Measurements from ENCODE around the gene CDK6.

The CDK6 gene

DNA sequence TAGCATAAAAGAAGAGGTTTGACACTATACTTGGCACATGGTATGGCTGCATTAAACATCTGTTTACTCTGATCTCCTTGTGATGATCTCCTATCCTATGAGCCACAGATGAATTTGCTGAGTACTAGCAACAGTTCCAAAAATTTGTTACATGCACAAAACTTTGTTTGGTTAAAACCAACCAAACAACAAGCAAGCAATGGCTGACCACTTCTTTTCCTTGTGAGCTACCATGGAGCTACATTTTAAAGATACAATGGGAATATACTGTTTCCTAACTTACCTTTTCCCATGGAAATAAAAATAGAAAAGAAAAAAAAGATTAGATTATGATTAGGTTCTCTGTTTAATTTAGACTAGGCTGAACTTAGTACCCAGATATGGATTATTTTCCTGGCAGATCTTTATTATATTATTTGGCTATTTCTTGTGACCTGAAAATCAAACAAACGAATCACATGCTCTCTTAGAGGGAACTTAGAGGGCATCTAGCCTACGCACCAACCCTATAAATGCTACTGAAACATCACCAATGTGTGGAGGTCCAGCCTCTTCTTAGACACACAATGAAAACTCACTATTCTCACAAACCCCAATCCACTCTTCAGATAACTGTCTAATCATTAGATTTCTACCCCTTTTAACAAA lies 166.0 kb downstream of the CDK6 start:
- no peak for DNase-seq

DNA sequence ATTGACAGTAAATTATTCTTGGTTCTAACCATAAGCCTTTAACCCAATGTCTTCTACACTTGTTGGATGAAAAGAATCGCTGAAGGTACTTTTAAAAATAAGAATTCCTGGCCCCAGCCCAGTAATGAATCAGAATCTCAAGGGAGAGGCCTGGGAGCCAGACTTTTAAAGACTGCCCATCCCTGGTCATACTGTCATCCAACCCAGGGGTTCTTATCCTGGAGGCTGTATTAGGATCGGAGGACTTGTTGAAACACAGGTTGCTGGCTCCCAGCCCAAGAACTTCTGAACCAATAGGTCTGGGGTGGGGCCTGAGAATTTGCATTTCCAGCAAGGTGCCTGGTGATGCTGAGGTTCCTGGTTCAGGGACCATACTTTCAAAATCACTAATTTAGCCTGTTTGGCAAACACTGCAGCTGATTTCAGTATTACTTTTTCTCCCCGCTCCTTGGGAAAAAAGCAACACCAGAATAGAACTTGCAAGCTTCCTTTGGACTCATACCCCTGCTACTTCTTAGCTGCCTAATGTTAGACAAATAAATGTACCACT lies 166.7 kb downstream of the CDK6 start:
- DNase-seq: no peak

DNA sequence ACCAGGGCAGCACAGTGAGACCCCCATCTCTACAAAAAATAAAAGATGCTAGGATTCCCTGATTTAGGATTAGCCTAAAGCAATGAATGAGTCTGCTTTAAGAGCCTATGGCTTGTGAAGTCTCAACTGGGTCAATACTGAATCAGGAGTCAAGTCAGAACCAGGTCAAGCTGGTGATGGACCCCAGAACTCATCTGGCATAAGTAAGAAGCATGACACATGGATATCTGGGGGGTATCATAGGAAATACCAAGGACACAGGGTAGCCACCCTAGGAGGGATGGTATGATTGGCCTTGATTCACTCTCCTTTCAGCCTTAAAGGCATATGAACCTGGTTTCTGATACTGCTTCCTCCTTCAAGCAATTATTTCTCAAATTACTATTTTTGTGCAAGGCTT lies 167.8 kb downstream of the CDK6 start:
- no peak for DNase-seq

DNA sequence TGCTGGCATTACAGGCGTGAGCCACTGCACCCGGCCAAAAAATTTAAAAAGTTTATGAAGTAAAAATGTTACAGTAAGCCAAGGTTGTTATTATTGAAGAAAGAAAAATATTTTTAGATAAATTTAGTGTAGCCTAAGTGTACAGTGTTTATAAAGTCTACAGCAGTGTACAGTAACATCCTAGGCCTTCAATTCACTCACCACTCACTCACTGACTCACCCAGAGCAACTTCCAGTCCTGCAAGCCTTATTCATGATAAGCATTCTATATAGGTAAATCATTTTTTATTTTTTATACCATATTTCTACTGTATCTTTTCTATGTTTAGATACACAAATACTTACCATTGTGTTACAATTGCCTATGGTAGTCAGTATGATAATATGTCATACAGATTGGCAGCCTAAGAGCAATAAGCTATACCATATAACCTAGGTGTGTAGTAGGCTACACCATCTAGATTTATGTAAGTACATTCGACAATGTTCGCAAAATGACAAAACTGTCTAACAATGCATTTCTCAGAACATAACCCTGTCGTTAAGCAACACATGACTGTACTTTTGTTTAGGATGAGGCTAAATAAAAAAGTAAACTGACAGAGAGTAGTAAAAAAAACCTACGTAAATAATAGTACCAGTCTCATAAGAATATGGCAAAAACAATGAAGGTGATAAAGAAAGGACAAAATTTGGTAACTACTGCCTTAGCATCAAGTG lies 168.4 kb downstream of the CDK6 start:
- DNase-seq: no peak

DNA sequence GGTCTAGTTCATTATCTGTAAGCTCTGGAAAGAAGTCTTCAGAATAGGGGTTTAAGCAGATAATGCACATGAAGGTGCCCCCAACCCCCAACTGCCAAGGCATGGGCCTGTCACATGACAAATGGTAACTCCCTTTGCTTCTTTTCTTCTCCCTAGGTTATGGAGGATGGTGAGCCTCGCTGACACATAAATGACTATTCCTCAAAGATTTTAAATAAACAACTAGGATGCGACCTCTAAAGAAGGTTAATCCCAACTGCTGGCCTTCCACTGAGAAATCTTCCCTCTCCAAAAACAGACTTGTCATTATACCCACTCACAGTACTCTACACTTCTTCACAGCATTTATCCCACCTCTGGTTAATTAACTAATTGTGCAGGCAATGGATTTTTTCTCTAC lies 170.4 kb downstream of the CDK6 start:
- DNase-seq: no peak

DNA sequence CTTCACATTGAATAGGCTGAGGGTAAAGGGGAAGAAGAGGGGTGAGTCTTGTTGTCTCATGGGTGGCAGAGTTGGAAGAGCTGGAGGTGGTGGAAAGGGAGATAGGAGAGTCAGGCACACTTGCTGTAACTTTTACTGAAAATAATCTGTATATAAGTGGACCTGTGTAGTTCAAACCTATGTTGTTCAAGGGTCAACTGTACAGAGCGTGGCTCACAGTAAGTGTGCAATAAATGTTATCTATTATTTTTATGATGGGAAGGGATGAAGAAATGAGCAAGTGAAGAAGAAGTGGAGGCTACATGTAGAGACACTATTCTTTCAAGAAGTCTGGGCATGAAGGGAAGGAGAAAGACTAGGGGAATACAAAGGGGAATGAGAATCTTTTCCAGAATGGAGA lies 174.7 kb downstream of the CDK6 start:
- DNase-seq: no peak

DNA sequence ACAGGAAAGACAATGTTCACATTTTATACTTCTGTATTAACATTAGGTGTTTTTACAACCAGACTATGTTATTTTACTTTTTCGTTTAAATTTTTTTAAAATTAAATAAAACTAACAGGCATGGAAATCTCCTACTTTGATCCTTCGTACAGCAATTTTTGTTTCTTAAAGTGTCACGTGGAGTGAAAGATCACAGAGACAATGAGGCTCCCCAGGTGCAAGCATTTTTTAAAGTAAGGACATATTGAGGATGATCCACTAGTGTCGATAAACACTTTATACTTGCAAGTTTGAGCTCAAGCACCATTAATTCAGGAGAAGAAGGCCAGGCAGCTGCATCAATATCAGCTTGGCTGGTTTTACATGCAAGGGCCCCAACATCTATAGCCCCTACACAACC lies 177.7 kb downstream of the CDK6 start:
- no peak for DNase-seq

DNA sequence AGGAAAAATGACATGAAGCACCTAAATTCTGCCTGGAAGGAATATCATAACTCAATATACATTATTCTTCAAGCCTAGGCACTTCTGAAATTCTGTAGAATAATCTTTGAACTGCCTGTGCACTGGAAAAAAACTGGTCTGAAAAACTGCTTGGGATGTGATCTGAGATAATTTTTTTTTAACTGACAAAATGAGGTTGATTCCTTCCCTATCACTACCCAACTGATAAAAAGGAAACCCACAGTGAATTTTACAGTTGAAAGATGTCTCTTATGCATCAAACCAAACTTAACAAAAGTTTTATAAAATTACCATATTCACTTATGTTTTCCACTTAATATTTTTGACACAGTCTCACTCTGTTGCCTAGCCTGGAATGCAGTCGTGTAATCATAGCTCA lies 179.0 kb downstream of the CDK6 start:
- no peak for DNase-seq

DNA sequence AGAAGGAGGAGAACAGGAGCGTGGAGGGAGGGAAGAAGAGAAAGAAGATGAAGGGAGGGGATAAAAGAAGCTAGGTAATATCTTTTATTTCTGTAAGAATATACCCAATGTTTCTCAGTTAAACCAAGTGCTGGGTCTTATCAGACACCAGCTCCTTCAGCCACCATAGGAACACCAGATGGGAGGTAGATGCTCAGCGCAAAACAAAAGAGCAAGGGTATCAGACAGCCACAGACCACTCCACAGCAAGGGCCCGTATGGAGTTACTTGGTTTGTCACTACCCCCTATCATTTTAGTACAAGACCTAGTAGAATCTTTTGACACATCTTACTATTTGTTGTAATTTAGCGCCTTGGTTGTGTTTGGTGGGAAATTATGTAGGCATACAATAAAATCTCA lies 180.3 kb downstream of the CDK6 start:
- DNase-seq: no peak

DNA sequence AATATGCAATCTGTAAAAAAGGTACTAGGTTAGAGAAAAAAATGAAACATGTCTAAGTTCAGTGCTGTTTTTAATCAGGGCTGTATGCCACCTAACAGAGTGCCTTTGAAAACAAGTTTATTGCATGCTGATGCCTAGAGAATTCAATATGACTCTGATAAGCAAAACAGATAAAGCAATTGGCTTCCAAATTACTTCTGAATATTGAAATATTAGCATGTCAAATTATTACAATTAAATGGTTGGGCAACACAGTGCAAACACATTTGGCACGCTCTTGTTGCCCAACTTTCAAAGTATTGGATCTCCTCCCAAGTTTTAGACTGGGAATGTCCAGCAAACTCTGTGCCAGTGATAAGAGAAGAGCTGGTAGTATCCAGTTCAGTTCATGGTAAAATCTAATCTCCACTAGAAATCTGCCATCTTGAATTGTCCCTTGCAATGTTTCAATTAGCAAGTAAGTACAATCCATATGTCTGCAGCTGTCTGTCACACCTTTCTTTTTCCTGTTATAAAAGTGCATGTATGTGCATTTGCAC lies 181.0 kb downstream of the CDK6 start:
- no peak for DNase-seq

DNA sequence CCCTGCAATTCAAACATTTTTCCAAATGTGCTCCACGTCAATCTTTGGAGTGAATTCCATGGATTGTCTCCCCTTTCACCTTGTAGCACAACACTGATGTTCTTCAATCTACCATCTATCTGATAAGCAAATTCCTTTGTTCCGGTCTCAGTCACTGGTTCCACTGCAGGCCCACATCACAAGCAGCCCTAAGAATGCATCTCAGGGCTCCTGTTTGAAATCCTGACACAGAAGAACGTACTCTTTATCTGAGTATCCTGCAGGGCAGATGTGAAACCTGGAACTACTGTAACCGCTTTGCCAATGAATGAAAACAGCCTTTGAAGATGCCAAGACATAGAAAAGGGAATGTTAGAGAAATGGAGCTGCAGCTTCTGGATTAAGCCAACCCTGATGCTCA lies 183.2 kb downstream of the CDK6 start:
- DNase-seq: no peak

DNA sequence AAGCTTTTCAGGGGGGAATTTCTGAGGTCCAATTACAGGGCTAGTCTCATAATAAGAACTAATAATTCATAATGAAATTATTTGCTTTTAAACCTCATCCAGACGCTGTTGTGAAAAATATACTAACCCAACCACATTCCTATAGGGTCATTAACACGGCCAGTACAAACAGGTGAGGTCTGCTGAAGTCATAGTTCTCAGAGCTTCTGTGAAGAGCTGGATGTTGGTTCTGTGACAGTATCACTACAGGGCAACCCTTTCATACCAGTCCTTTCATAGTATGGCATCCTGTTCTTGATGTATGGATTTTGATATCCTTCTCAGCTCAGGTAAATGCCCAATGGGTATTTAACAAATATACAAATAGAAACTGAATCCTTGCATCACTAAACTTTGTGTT lies 183.8 kb downstream of the CDK6 start:
- DNase-seq: no peak

DNA sequence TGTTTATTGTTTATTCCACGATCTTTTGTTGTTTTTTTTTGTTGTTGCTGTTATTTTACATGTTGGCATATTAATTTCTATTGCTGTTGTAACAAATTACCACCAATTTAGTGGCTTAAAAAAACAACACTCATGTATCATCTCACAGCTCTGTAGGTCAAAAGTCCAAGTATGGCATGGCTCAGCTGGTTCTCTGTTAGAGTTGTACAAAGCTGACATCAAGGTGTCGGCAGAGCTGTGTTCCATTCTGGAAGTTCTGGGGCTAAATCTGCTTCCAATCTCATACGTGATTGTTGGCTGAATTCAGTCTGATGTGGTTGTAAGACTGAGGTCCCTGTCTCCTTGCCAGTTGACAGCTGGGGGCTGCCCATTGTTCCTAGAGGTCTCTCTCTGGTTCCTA lies 186.0 kb downstream of the CDK6 start:
- no peak for DNase-seq

DNA sequence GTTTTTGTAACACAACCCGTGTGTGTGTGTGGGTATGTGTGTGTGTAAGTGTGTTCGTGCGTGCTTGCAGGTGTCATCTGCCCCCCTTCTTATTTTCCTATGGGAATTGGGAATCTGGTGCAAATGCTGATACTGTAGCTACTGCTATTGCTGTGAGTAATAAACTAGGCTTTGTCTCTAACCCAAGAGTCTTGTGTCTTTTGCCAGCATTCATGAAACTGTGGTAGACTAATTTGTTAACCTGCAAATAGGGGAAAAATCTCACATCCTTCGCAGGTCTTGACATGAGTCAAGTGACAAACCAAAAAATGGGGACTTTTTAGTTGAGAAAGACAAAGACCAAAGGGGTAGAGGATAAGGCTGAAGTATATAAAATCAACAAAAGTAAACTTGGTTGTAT lies 188.3 kb downstream of the CDK6 start:
- no peak for DNase-seq

DNA sequence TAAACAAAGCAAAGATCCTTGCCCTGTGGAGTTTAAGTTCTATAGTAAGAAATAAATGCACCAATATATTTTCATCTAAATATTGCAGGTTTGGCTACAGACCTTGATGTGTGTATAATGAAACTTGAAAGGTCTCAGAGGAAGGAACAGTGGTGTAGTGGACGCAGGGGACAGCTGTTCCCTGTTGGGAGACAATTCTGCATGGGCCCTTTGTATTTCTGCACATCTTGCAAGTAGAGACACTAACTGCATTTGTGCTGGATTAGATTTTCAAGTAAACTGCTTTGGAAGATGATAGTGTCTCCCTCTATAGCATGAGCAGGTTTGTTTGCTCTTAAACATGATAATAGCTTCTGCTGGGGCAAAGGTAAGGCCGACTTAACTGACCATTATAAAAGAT lies 188.7 kb downstream of the CDK6 start:
- no peak for DNase-seq

DNA sequence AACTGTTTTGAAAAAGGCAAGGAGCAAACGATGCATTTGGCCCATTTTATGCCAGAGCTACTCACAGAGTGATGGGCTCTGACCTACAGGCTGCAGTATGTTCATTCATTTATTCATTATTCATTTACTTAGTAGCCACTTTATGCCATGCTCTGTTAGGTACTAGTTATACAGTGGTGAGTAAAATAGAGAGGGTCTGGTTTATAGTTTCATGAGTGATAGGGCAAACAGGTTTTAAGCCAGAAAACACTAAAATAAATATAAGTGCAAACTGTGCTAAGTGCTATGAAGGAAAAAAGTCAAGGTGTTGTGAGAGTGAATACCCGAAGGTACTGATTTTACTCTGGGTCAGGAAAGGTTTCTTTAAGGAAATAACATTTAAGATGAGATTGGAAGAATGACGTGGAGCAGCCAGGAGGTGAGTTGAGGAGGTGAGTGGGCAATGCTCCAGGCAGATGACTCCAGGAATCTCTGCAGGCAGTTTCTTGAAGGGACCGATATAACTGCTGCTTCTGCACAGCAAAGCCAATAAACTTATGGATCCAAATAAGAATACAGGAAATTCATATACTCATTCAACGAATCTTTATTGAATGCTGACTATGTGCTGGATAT lies 189.3 kb downstream of the CDK6 start:
- no peak for DNase-seq

DNA sequence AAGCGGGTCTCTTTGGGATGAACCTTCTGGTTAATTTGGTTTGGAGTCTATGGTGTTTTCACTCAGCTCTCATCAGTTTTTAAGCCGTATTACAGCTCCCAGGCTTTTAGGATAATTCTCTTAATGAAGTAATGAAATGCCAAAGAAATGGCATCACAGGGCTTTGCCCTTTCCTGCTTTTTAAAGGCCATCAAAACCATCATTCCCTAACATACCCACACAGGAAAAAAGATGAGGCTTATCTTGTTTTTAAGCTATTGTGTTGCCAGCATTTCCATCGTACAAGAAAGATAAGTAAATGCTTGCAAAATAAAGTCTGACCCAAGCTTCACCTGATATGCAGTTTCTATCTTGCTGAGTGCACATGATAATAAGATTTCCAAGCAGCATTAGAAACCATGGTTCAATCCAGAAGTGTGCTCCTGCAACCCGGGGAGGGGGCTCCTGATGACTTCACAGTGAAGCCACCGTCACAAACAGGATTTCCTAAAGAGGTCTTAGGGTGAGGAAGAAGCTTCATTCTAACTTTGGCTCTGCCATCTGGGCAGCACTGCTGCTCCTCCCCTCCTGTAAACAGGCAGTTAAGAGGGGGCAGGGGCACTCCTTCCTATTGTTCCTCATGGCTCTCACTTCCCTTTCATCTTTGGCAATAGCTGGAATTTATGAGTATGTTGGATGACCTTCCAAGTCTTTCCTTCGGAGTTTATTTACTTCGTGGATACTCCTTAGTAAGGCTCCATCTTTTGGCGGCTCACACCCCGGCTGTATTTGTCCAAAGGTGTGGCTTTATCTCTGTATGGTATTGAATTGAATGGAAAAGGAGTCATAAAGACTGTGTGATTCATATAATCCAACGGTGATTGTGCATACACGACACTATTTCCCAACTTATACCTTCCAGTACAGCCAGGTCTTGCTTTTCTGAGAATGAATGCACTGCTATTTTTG lies 191.0 kb downstream of the CDK6 start:
- peak in 1 of 2 experiments; percentile 63 for DNase-seq

DNA sequence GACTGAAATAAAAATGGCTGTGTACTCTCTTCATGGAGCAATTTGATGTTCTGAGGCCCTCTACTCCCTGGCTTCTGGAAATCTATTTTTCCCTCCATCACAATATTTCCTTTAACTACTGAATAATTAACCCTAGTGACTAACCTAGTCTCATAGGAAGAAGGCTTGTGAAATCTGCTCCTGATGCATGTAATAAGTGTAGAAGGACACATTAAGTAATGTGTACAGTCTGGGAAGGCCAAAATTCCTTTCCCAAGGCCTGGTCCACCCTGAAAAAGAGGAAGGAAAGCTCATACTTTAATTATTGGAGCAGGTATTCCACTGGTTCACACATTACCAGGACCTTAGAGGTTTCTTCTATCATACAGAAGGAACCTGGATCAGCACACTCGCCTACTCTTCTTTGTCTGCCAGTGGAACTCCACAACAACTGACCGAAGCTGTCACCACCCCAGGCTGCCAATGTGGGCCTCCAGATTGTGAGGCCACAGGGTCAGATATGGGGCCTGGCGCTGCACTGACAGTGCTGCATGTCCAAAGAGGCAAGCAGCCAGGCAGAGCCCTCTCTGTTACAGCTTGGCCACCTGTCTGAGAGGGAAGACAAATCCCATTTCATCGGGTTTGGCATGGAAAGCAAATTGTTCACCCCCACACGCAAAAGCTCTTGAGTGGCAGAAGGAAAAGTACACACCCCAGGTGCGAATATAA lies 191.8 kb downstream of the CDK6 start:
- peak; percentile 46 to 63 for DNase-seq

DNA sequence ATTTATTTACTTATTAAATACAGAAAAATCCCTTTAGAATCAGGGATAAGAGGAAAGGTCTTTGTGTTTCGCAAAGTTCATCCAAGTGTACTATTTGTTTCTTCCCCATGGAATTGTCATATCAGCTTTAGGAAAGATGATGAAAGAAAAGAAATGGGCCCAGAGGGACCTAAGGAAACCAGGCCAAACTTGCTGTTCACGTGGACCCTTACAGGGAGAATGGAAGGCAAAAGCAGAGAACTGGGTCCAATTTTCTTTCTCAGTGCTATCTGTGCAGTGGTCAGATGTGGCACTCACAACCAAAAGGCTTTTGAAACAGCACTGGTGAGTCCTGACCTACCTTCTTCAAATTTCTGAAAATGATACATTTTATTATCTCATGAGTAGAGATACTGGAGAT lies 192.6 kb downstream of the CDK6 start:
- DNase-seq: no peak

DNA sequence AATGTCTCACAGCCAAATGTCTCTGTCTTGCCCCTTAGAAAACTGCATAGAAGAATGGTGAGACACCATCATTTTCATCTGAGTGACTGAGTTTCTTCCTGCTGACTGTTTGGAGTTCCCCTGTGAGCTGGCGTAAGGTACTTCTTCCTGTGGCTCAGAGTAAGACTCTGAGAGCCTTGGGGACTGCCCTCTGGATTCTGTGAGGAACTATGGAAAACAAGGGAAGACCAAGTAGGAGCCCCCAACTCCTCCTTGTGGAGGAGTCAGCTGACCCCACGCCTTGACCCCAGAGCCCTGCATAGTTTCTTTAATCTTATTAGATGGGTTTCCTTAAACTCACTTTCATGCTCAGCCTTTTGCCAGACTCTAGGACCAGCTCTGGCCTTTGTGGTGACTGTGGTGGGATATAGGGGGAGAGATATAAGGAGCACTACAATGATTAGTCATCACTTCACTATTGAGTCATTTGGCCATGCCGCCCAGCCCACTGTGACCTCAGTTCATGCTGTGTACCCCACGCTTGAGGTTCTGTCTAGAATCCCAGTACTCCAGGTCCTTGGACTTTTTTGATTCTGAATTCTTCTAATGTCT lies 194.4 kb downstream of the CDK6 start:
- no peak for DNase-seq

DNA sequence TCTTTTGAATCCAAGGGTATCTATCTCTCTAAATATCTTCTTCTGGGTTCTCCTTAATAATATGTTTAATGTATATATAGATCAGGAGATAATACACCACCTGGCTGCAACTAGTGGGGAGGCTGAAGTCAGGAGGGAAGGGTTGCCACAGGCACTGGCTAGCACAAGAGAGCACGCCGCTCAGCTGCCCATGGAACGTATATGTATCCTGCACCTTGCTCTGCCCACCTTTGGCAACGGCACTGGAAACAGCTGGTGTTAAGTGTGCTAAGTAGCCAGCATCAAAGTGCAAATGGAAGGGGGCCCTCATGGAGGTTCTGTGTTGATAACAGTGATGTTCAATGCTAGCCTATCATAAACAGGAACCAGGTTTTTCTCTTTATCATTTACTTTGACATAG lies 196.4 kb downstream of the CDK6 start:
- DNase-seq: no peak
